EH (cell line): ENCODE data around the gene NXPH4.
A peak's percentile ranks its signal among the peaks of the same experiment; 100 is the strongest.

Experiments used
- DNase-seq: peaks from one replicate; pipeline ENCODE4 v3.0.0-alpha.2; 2015; ENCODE audit warnings: low read depth

The NXPH4 gene

DNA sequence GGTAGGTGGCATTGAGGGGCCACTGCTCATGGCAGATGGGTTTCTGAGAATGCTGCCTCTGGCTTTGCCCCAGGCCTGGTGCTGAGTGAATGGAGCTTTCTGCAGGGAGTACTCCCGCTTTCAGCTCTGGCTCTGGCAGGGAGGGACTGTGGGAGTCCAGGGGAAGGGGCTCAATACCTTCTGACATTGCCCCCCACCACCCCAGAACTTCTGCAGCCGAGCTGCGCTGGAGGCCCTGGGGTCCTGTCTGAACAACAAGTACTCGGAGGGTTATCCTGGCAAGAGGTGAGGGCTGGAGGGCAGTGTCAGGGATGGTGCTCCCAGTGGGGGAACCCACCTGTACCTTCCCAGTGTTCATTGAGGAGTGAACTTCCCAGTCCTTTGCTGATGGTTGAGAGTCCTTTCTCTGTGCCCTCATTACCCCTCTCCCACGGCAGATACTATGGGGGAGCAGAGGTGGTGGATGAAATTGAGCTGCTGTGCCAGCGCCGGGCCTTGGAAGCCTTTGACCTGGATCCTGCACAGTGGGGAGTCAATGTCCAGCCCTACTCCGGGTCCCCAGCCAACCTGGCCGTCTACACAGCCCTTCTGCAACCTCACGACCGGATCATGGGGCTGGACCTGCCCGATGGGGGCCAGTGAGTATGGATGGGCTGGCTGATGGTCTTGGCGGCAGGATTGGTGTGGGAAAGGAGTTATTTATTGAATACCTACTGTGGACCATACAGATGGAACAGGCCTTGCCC is 14.9 kb downstream of the NXPH4 start:
- DNase-seq = no peak

DNA sequence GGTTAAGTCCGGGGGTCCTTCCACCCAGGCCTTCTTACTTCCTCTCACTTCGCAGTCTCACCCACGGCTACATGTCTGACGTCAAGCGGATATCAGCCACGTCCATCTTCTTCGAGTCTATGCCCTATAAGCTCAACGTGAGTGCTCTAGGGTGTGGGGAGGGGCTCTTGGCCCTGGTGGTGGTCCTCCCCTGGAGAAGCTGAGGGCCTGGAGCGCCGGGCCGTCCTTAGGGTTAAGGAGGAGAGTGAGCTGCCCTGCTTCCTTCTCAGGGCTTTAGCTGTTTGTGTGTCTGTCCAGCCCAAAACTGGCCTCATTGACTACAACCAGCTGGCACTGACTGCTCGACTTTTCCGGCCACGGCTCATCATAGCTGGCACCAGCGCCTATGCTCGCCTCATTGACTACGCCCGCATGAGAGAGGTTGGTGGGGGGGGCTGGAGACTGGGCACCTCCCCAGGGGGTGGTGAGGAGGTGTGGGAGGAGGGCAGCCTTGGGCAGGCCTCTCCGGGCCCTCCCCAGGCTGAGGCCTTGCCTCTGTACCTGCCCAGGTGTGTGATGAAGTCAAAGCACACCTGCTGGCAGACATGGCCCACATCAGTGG is 15.7 kb downstream of the NXPH4 start:
- no peak for DNase-seq

- no peak for DNase-seq
These were observed 17.0 kb downstream of the NXPH4 start for GRCh38 chr12:57233357-57234232.

DNA sequence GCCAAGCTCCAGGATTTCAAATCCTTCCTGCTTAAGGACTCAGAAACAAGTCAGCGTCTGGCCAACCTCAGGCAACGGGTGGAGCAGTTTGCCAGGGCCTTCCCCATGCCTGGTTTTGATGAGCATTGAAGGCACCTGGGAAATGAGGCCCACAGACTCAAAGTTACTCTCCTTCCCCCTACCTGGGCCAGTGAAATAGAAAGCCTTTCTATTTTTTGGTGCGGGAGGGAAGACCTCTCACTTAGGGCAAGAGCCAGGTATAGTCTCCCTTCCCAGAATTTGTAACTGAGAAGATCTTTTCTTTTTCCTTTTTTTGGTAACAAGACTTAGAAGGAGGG is 17.6 kb downstream of the NXPH4 start:
- no peak for DNase-seq

DNA sequence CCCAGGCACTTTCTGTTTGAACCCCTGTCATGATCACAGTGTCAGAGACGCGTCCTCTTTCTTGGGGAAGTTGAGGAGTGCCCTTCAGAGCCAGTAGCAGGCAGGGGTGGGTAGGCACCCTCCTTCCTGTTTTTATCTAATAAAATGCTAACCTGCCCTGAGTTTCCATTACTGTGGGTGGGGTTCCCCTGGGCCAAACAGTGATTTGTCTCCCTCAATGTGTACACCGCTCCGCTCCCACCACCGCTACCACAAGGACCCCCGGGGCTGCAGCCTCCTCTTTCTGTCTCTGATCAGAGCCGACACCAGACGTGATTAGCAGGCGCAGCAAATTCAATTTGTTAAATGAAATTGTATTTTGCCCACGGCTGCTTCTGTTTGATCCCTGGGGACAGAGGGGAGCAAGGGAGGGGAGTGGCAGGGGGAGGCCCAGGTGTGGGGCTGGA is 18.0 kb downstream of the NXPH4 start:
- DNase-seq = no peak

- no peak for DNase-seq
These were observed 18.6 kb downstream of the NXPH4 start for GRCh38 chr12:57235017-57235727.

GRCh38 chr12:57235728-57236131 is 19.1 kb downstream of the NXPH4 start:
- no peak for DNase-seq

GRCh38 chr12:57236201-57236924 is 19.8 kb downstream of the NXPH4 start:
- DNase-seq = no peak

DNA sequence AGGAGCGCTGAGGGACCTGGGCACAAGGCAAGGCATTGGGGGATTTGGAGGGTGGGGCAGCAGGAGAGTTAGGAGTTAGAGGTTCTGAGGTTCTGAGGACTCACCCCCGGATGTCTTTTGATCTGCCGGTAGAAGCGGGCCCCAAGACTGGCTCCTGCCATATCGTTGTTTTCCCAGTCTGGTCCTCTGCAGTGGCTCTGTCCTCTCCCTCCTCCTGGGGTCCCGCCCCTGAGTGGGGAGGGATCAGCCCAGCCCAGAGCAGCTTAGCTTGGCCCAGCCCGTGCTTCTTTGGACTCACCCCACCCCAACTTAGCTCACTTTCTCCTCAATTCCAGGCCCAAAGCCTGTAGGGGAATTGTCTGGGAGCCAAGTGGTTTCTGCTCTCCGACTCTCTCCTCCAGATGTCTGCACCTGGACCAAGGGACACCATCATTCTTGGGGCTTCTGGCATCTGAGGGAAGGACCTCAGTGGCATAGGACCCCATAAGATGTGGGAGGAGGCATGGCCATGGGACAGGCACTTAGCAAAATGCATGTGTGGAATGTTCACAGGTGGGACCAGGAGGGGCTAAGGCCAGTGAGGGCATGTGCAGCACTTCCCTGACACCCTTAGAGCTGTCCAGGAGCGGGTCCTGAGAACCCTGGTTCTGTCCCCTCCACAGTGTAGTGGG is 20.5 kb downstream of the NXPH4 start:
- peak; percentile 46 for DNase-seq

GRCh38 chr12:57237596-57237931 is 21.0 kb downstream of the NXPH4 start:
- no peak for DNase-seq

GRCh38 chr12:57237932-57238853 is 21.6 kb downstream of the NXPH4 start:
- peak; percentile 48 for DNase-seq

GRCh38 chr12:57238854-57239554 is 22.4 kb downstream of the NXPH4 start:
- peak; percentile 92 for DNase-seq

GRCh38 chr12:57239587-57240065 is 23.0 kb downstream of the NXPH4 start:
- peak; percentile 47 for DNase-seq

GRCh38 chr12:57240066-57240921 is 23.7 kb downstream of the NXPH4 start:
- DNase-seq = peak; percentile 77

GRCh38 chr12:57240926-57241401 is 24.4 kb downstream of the NXPH4 start:
- peak; percentile 35 for DNase-seq

GRCh38 chr12:57241402-57242310 is 25.1 kb downstream of the NXPH4 start:
- no peak for DNase-seq

DNA sequence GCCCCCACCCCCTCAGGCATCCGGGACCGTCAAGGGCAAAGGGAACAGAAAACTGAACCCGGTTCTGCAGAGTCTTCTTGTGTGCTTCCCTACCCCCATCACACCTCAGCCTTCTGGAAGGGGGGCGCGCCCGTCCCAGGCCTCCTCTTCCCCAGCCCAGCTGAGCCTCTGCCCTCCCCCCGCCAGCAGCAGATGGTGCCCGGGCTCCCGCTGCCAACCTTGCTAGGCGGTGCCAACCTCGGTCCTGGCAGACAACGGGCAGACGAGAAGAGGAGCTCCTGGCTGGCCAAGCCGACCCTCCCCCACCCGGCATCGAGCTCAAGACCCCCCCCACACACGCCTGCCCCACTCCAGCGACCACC is 25.7 kb downstream of the NXPH4 start:
- DNase-seq = no peak
